Thyroid gland (tissue), 4 donors: ENCODE results near the gene EFNA2.

Source experiments
- CTCF ChIP-seq, 6 experiments: fragments of 200-600 bp in 3 of 6; fragments of 450-650 bp in 3 of 6; sonication (generic) in 3 of 6; IDR thresholded peaks; one replicate each; pipeline ENCODE4 v1.5.1; 2016 to 2019; ENCODE audit warnings: antibody characterized with exemption in 6 of 6, mild to moderate bottlenecking in 2 of 6, inconsistent platforms in 1 of 6, moderate library complexity in 1 of 6
- POLR2A ChIP-seq, 2 donors: fragments of 450-650 bp; IDR thresholded peaks; one replicate each; pipeline ENCODE4 v1.6.1; 2017; ENCODE audit warnings: antibody characterized with exemption in 2 of 2, mild to moderate bottlenecking in 2 of 2, moderate library complexity in 1 of 2

DNA sequence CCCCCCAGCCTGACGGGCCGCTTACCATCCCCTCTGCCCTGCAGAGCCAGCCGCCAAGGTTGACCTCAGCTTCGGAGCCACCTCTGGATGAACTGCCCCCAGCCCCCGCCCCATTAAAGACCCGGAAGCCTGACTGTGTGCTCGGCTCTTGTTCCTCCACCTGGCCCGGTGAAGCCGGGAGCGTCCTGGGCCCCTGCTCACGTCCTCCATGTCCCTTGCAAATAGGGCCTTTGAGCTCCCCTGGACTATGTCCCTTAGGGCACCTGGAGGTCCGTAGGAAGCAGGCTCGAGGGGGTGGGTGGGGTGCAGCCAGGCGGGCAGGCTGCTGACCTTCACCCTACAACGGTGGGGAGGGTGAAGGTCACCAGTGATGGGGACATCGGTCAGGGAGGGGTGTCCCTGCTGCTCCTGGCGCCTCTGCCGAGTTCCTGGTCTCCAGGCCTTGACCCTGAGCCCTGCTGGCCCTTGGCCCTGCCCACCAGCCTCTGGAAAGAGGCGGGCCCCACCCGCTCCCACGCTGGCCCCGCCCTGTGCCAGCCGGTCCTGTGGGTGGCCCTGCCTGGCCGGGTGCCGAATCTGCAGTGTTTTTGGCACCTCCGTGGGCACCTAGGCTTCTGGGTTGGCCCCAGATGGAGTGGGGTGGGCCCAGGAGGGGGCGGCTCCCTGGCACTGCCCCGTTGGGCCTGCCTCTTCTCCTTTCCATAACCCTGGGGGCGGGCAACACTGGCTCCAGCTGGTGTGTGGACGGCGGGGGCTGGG, 40.8 kb upstream of the EFNA2 start:
- TF ChIP-seq CTCF (IDR thresholded peaks at IDR 0.05) (no peak), POLR2A (IDR thresholded peaks at IDR 0.05) (no peak)
